Neutrophil (primary cell): ENCODE data around the gene CERS6.

Source experiments
- H3K27ac ChIP-seq: fragments of 200-600 bp; sonication (generic); 2 replicates; pipeline ENCODE4 v1.5.1; 2016; ENCODE audit warnings: mild to moderate bottlenecking, moderate library complexity
- H3K27me3 ChIP-seq: fragments of 200-600 bp; sonication (generic); 2 replicates; pipeline ENCODE4 v1.6.0; 2016; ENCODE audit warnings: mild to moderate bottlenecking
- H3K36me3 ChIP-seq: fragments of 200-600 bp; sonication (generic); 2 replicates; pipeline ENCODE4 v1.5.1; 2017
- H3K4me1 ChIP-seq, 2 experiments: fragments of 200-600 bp in 1 of 2; sonication (generic) in 1 of 2; 1 replicate in 1 of 2; 2 replicates in 1 of 2; pipeline versions ENCODE4 v1.5.1 to v1.6.1; 2013 to 2016; ENCODE audit warnings: low read depth in 1 of 2, low read length in 1 of 2, mild to moderate bottlenecking in 1 of 2, moderate library complexity in 1 of 2; ENCODE audit not compliant: control insufficient read depth in 1 of 2, insufficient read depth in 1 of 2
- H3K4me3 ChIP-seq, 2 experiments: fragments of 200-600 bp in 1 of 2; sonication (generic) in 1 of 2; 1 replicate in 1 of 2; 2 replicates in 1 of 2; pipeline ENCODE4 v1.5.1; 2013 to 2016; ENCODE audit warnings: low read depth in 1 of 2, low read length in 1 of 2, mild to moderate bottlenecking in 1 of 2, moderate library complexity in 1 of 2
- H3K9me3 ChIP-seq: fragments of 200-600 bp; sonication (generic); 2 replicates; pipeline ENCODE4 v1.5.1; 2016
- CTCF ChIP-seq: fragments of 200-600 bp; sonication (generic); IDR thresholded peaks from 2 replicates; pipeline ENCODE4 v1.5.1; 2016; ENCODE audit warnings: antibody characterized with exemption

CERS6 gene

GRCh38 chr2:168545439-168546082 lies 89.5 kb downstream of the CERS6 start:
- peaks cover 17 to 31% of the 10 kb centered on the region in 2 experiments for H3K4me1 ChIP-seq
- no peaks in the 10 kb centered on the region for H3K9me3 ChIP-seq
- no peak overlapping the region for H3K4me3 ChIP-seq
- H3K27ac ChIP-seq = peak overlapping the region; percentile 24
- H3K27me3 ChIP-seq = no peaks in the 10 kb centered on the region
- TF ChIP-seq CTCF = no peak
- H3K36me3 ChIP-seq = no peaks in the 10 kb centered on the region

- Histone ChIP-seq H3K4me3 (no peak overlapping the region), H3K9me3 (no peaks in the 10 kb centered on the region), H3K27ac (peak overlapping the region; percentile 26), H3K4me1 (peaks cover 12 to 26% of the 10 kb centered on the region in 2 experiments), H3K36me3 (no peaks in the 10 kb centered on the region), H3K27me3 (no peaks in the 10 kb centered on the region)
- TF ChIP-seq CTCF = no peak
Observed at GRCh38 chr2:168550670-168551069, 94.6 kb downstream of the CERS6 start.

GRCh38 chr2:168552450-168552856 lies 96.4 kb downstream of the CERS6 start:
- no peaks in the 10 kb centered on the region for H3K9me3 ChIP-seq
- TF ChIP-seq CTCF = no peak
- no peak overlapping the region for H3K4me3 ChIP-seq
- no peaks in the 10 kb centered on the region for H3K36me3 ChIP-seq
- no peaks in the 10 kb centered on the region for H3K27me3 ChIP-seq
- H3K4me1 ChIP-seq = peaks cover 9 to 13% of the 10 kb centered on the region in 2 experiments
- H3K27ac ChIP-seq = no peak overlapping the region

GRCh38 chr2:168555283-168555682 lies 99.2 kb downstream of the CERS6 start:
- Histone ChIP-seq H3K4me1 (peaks cover 9 to 16% of the 10 kb centered on the region in 2 experiments), H3K27ac (no peak overlapping the region), H3K36me3 (no peaks in the 10 kb centered on the region), H3K27me3 (no peaks in the 10 kb centered on the region), H3K9me3 (no peaks in the 10 kb centered on the region), H3K4me3 (no peak overlapping the region)
- TF ChIP-seq CTCF = no peak

- TF ChIP-seq CTCF = no peak
- H3K27me3 ChIP-seq = no peaks in the 10 kb centered on the region
Observed at GRCh38 chr2:168559187-168559586, 103.1 kb downstream of the CERS6 start.

More at GRCh38 chr2:168559187-168559586, 103.1 kb downstream of the CERS6 start:
- no peak overlapping the region for H3K4me3 ChIP-seq
- H3K4me1 ChIP-seq = peaks cover 0 to 3% of the 10 kb centered on the region in 2 experiments
- H3K27ac ChIP-seq = no peak overlapping the region
- no peaks in the 10 kb centered on the region for H3K9me3 ChIP-seq
- H3K36me3 ChIP-seq = no peaks in the 10 kb centered on the region
